ENCODE measurements around the gene COPS7A. TPM values are rescaled to one million over a fixed set of nuclear protein-coding genes. Genes with fewer than 3 reads are reported as not detected.

Gene COPS7A
- total RNA-seq, 1 experiment from 2014 or later: 67.8 TPM

- peaks cover 29% of the 10 kb centered on the region for H3K79me2 ChIP-seq (ENCODE audit: insufficient read depth, low read length)
- H3K36me3 ChIP-seq (ENCODE audit: control insufficient read depth in 1 of 2, insufficient read depth in 2 of 2, low read length in 2 of 2): peaks cover 9 to 13% of the 10 kb centered on the region in 2 experiments; a peak in 3 of 4 replicates
- ChIA-PET CTCF (interaction anchor here (0.9 to 1.9 kb wide), 2 partner anchors 14 to 17 kb away, joined by 3 to 13 read pairs; partner anchors contain the start of gene MLF2), POLR2A (interaction anchor here (1.5 kb wide), 1 partner anchor 18 kb away, joined by 5 read pairs; the partner anchor contains the start of gene MLF2), RAD21 (ENCODE audit: low non-redundant PET in 1 of 2, low total read pairs in 2 of 2, uncharacterized antibody in 2 of 2, unreplicated experiment in 2 of 2) (no interaction called here)
- peaks cover 21 to 45% of the 10 kb centered on the region in 2 experiments for H3K4me1 ChIP-seq (ENCODE audit: control insufficient read depth in 1 of 2, insufficient read depth in 2 of 2, low read length in 2 of 2)
- H3K4me2 ChIP-seq (ENCODE audit: low read length): no peak overlapping the region
- H3K9me2 ChIP-seq (ENCODE audit: insufficient read depth): no peaks in the 10 kb centered on the region
- no peak overlapping the region for H2AFZ ChIP-seq (ENCODE audit: low read depth, low read length, poor library complexity, severe bottlenecking)
- no peaks in the 10 kb centered on the region for H3K27me3 ChIP-seq (ENCODE audit: insufficient read depth, low read length)
- no TSS peak for BruUV-seq (replicated peaks)
- no peaks in the 10 kb centered on the region for H3K9me3 ChIP-seq (ENCODE audit: control insufficient read depth in 1 of 2, insufficient read depth in 1 of 2, low read depth in 1 of 2, low read length in 2 of 2)
- peak overlapping the region; percentile 22; the same call in 1 of the 2 replicates for H3K27ac ChIP-seq (ENCODE audit: low read depth, low read length)
- H4K20me1 ChIP-seq (ENCODE audit: insufficient read depth): no peaks in the 10 kb centered on the region
- no peak for DNase-seq (ENCODE audit: low read depth, low spot score)
- H3K9ac ChIP-seq (ENCODE audit: low read length): no peak overlapping the region
- intact Hi-C loops (cut with micrococcal nuclease): no loop called here
- TF ChIP-seq SRF (IDR thresholded peaks at IDR 0.05; ENCODE audit: low read depth) (no peak), ELF1 (IDR thresholded peaks at IDR 0.05; ENCODE audit: borderline replicate concordance, low read depth) (no peak), POLR2A (IDR thresholded peaks at IDR 0.05; ENCODE audit: borderline replicate concordance, extremely low read depth, insufficient read depth, insufficient read length) (no peak), FOSL1 (IDR thresholded peaks at IDR 0.05; ENCODE audit: low read depth) (no peak), ZNF274 (IDR thresholded peaks at IDR 0.05; ENCODE audit: low read depth, low read length) (no peak), ZFX (IDR thresholded peaks at IDR 0.05) (no peak), ZBTB33 (IDR thresholded peaks at IDR 0.05; ENCODE audit: extremely low read depth, insufficient replicate concordance, low read length) (no peak), ATF3 (IDR thresholded peaks at IDR 0.05) (no peak), REST (IDR thresholded peaks at IDR 0.05; ENCODE audit: low read depth) (no peak), EZH2 (IDR thresholded peaks at IDR 0.05) (no peak), CBX3 (IDR thresholded peaks at IDR 0.05; ENCODE audit: low read depth) (no peak), TCF7L2 (IDR thresholded peaks at IDR 0.05; ENCODE audit: borderline replicate concordance, extremely low read depth, insufficient read depth, insufficient read length) (no peak), EZH2phosphoT487 (IDR thresholded peaks at IDR 0.05; ENCODE audit: borderline replicate concordance) (no peak), YY1 (IDR thresholded peaks at IDR 0.05; ENCODE audit: extremely low read depth, insufficient replicate concordance, low read depth, low read length) (no peak), EGR1 (IDR thresholded peaks at IDR 0.05; ENCODE audit: low read depth) (no peak), SIN3A (IDR thresholded peaks at IDR 0.05; ENCODE audit: low read depth) (no peak), MAX (IDR thresholded peaks at IDR 0.05) (no peak), CEBPB (IDR thresholded peaks at IDR 0.05; ENCODE audit: low read depth) (no peak), RAD21 (IDR thresholded peaks at IDR 0.05; ENCODE audit: low read depth) (no peak)
- no peak overlapping the region for H3K4me3 ChIP-seq (replicated peaks in 1 of 2; ENCODE audit: low read depth in 1 of 2, low read length in 2 of 2)
- no peak for ATAC-seq
These were observed 46.8 kb downstream of the COPS7A start for GRCh38 chr12:6770600-6770999.

Measured in HCT116 (cell line).